KMS-11 (cell line): ENCODE data around the gene PDE6B.
"Not testable (repeated sequence)": the region's sequence is repeated elsewhere in the genome, so short reads cannot be mapped to it uniquely, and the experiment has no call there.

Source experiments
- H2AFZ ChIP-seq: fragments of 200-600 bp; sonication (generic); 2 replicates; pipeline ENCODE4 v1.6.1; 2016; ENCODE audit warnings: antibody characterized with exemption, mixed run types, low read depth
- H3K27ac ChIP-seq: fragments of 200-600 bp; sonication (generic); 2 replicates; pipeline ENCODE4 v1.6.1; 2016; ENCODE audit warnings: mild to moderate bottlenecking, mixed run types
- H3K27me3 ChIP-seq: fragments of 200-600 bp; sonication (generic); 2 replicates; pipeline ENCODE4 v1.6.1; 2017; ENCODE audit warnings: mild to moderate bottlenecking, low read depth, mixed run types, moderate library complexity; ENCODE audit not compliant: insufficient read depth
- H3K36me3 ChIP-seq: fragments of 200-600 bp; sonication (generic); 2 replicates; pipeline ENCODE4 v1.6.1; 2017; ENCODE audit warnings: mild to moderate bottlenecking, mixed run types; ENCODE audit not compliant: insufficient read depth
- H3K4me1 ChIP-seq: fragments of 200-600 bp; sonication (generic); 2 replicates; pipeline ENCODE4 v1.6.1; 2016; ENCODE audit warnings: mild to moderate bottlenecking, low read depth, mixed run types; ENCODE audit not compliant: poor library complexity, severe bottlenecking
- H3K4me2 ChIP-seq: fragments of 200-600 bp; sonication (generic); 2 replicates; pipeline ENCODE4 v1.7.0; 2016; ENCODE audit warnings: mild to moderate bottlenecking, mixed run types
- H3K4me3 ChIP-seq: fragments of 200-600 bp; sonication (generic); IDR thresholded peaks from 2 replicates; pipeline ENCODE4 v1.6.1; 2017; ENCODE audit warnings: low read depth, low read length, mixed read lengths; ENCODE audit not compliant: insufficient read depth
- H3K79me2 ChIP-seq: fragments of 200-600 bp; sonication (generic); 2 replicates; pipeline ENCODE4 v1.6.1; 2016; ENCODE audit warnings: low read depth, mixed run types; ENCODE audit not compliant: insufficient read depth
- H3K9ac ChIP-seq: fragments of 200-600 bp; sonication (generic); 2 replicates; pipeline ENCODE4 v1.6.1; 2016; ENCODE audit warnings: mild to moderate bottlenecking, mixed run types
- H4K20me1 ChIP-seq: fragments of 200-600 bp; sonication (generic); 2 replicates; pipeline ENCODE4 v1.6.1; 2016; ENCODE audit warnings: mild to moderate bottlenecking, mixed run types; ENCODE audit not compliant: insufficient read depth
- CTCF ChIP-seq: fragments of 200-600 bp; sonication (generic); conservative IDR thresholded peaks from 2 replicates; pipeline ENCODE4 v1.6.1; 2017; ENCODE audit warnings: low read depth, mild to moderate bottlenecking, antibody characterized with exemption, low read length, moderate library complexity, mixed read lengths

Gene PDE6B

GRCh38 chr4:692771-693554 lies 67.6 kb downstream of the PDE6B start:
- H2AFZ ChIP-seq, result no peak overlapping the region

GRCh38 chr4:694341-694940 lies 69.1 kb downstream of the PDE6B start:
- H3K79me2 ChIP-seq, H3K4me2 ChIP-seq, H3K9ac ChIP-seq, H4K20me1 ChIP-seq, H3K4me3 ChIP-seq, H2AFZ ChIP-seq, H3K27me3 ChIP-seq, H3K27ac ChIP-seq, H3K4me1 ChIP-seq, H3K36me3 ChIP-seq: not testable (repeated sequence)

More at GRCh38 chr4:692771-693554, 67.6 kb downstream of the PDE6B start:
- no peaks in the 10 kb centered on the region for H4K20me1 ChIP-seq
- no peaks in the 10 kb centered on the region for H3K79me2 ChIP-seq
- no peak overlapping the region for H3K9ac ChIP-seq
- H3K4me3 ChIP-seq, result no peak overlapping the region
- TF ChIP-seq CTCF, result no peak
- H3K27ac ChIP-seq, result no peak overlapping the region
- H3K4me2 ChIP-seq, result no peak overlapping the region
- H3K27me3 ChIP-seq, result no peaks in the 10 kb centered on the region
- H3K36me3 ChIP-seq, result no peaks in the 10 kb centered on the region
- no peaks in the 10 kb centered on the region for H3K4me1 ChIP-seq

- H3K9ac ChIP-seq, result no peak overlapping the region
Observed at GRCh38 chr4:699816-700580, 74.6 kb downstream of the PDE6B start.

GRCh38 chr4:700587-701264 lies 75.4 kb downstream of the PDE6B start:
- no peak for TF ChIP-seq CTCF
- H3K9ac ChIP-seq, result no peak overlapping the region

More at GRCh38 chr4:699816-700580, 74.6 kb downstream of the PDE6B start:
- H3K27ac ChIP-seq, result no peak overlapping the region
- no peak overlapping the region for H3K4me2 ChIP-seq
- H3K4me1 ChIP-seq, result no peaks in the 10 kb centered on the region
- no peaks in the 10 kb centered on the region for H3K27me3 ChIP-seq
- H3K4me3 ChIP-seq, result no peak overlapping the region
- no peak for TF ChIP-seq CTCF
- H2AFZ ChIP-seq, result no peak overlapping the region
- H3K79me2 ChIP-seq, result no peaks in the 10 kb centered on the region
- H4K20me1 ChIP-seq, result no peaks in the 10 kb centered on the region
- H3K36me3 ChIP-seq, result no peaks in the 10 kb centered on the region

More at GRCh38 chr4:700587-701264, 75.4 kb downstream of the PDE6B start:
- no peak overlapping the region for H3K27ac ChIP-seq
- H3K79me2 ChIP-seq, result no peaks in the 10 kb centered on the region
- no peaks in the 10 kb centered on the region for H3K27me3 ChIP-seq
- H2AFZ ChIP-seq, result no peak overlapping the region
- no peak overlapping the region for H3K4me2 ChIP-seq
- H3K4me1 ChIP-seq, result no peaks in the 10 kb centered on the region
- H3K36me3 ChIP-seq, result no peaks in the 10 kb centered on the region
- no peak overlapping the region for H3K4me3 ChIP-seq
- no peaks in the 10 kb centered on the region for H4K20me1 ChIP-seq
